Vagina (tissue), 2 donors: ENCODE results near the gene IMMP2L.

Experiments used
- POLR2A ChIP-seq, 2 donors: fragments of 450-650 bp; IDR thresholded peaks; one replicate each; pipeline ENCODE4 v1.6.1; 2017; ENCODE audit warnings: antibody characterized with exemption in 2 of 2, mild to moderate bottlenecking in 2 of 2, moderate library complexity in 2 of 2
- POLR2AphosphoS5 ChIP-seq, 2 donors: sonication (generic); formaldehyde crosslinking; IDR thresholded peaks; one replicate each; pipeline ENCODE4 v1.9.0; 2017; ENCODE audit warnings: antibody characterized with exemption in 2 of 2, mild to moderate bottlenecking in 2 of 2, low read depth in 1 of 2; ENCODE audit not compliant: insufficient read depth in 1 of 2
- TF ChIP-seq, protein P1 (sequence below), 3 experiments: fragments of 450-650 bp in 2 of 3; fragments of 200-600 bp in 1 of 3; sonication (generic) in 1 of 3; IDR thresholded peaks; one replicate each; pipeline ENCODE4 v1.5.1; 2017 to 2019; ENCODE audit warnings: antibody characterized with exemption in 3 of 3, mild to moderate bottlenecking in 2 of 3, moderate library complexity in 2 of 3

DNA sequence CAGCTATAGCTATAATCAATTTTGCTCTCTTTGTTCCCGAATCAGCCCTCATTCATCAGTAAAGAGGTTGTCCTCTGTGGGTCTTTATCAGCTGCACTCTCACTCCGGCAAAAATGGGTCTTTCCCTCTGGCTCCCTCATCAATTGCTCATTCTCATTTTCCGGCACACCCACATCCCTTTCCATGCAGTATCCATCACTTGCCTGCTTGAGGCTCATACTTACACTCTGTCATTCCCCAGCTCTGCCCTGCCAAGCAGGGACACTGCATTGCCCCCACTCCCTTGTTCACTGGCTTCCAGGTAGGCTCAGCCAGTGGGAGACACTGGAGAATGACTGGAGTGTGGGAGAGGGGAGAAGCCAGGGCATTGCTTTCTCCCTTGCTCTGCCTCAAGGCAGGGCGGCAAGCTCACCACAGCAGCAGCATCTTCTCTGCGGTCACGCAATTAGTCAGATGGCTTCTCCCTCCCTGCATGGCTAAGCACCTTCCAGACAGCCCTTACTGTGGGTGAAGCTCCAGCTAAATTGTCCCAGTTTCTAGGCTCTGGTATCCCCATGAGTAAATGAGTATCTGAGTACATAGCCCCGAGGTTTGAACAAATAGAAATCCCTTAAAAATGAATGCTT is 942.1 kb downstream of the IMMP2L start:
- TF ChIP-seq, protein P1, sequence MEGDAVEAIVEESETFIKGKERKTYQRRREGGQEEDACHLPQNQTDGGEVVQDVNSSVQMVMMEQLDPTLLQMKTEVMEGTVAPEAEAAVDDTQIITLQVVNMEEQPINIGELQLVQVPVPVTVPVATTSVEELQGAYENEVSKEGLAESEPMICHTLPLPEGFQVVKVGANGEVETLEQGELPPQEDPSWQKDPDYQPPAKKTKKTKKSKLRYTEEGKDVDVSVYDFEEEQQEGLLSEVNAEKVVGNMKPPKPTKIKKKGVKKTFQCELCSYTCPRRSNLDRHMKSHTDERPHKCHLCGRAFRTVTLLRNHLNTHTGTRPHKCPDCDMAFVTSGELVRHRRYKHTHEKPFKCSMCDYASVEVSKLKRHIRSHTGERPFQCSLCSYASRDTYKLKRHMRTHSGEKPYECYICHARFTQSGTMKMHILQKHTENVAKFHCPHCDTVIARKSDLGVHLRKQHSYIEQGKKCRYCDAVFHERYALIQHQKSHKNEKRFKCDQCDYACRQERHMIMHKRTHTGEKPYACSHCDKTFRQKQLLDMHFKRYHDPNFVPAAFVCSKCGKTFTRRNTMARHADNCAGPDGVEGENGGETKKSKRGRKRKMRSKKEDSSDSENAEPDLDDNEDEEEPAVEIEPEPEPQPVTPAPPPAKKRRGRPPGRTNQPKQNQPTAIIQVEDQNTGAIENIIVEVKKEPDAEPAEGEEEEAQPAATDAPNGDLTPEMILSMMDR (IDR thresholded peaks at IDR 0.05) = no peak
- TF ChIP-seq POLR2A (IDR thresholded peaks at IDR 0.05) = no peak
- TF ChIP-seq POLR2AphosphoS5 (IDR thresholded peaks at IDR 0.05; ENCODE audit: insufficient read depth in 1 of 2, low read depth in 1 of 2) = no peak
